ELF-1 (cell line): ENCODE data around the gene GZMH.
"Not testable (repeated sequence)": the region's sequence is repeated elsewhere in the genome, so short reads cannot be mapped to it uniquely, and the experiment has no call there.

Experiments
- DNase-seq: peaks from one replicate; pipeline ENCODE4 v3.0.0-alpha.2; 2016; ENCODE audit warnings: low read depth, low spot score

The GZMH gene

DNA sequence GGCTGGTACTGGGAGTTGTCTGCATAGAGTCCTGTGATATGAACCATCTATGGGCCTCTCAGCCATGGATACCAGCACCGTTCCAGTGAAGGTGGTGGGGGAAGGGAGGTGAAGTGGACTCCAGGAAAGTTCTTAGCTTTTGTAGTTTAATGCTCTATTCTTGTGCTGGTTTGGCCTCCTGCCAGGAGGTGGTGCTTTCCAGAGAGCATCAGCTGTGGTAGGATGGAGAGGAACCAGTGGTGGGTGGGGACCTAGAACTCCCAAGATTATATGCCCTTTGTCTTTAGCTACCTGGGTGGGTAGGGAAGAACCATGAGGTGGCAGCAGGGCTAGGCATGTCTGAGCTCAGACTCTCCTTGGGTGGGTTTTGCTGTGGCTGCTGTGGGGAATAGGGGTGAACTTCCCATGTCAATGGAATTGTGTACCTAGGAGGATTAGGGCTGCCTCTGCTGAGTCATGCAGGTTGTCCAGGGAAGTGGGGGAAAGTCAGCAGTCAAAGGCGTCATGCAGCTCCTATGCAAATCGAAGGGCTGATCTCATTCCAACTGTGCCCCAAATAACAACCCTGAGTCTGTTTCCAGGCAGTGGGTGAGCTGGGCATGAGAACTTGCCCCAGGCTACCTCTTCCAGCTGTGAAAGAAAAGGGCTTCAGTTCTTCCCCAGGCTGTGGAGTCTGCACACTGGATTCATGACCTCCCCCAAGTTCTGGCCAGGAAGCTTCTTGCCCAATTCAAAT is 14.2 kb downstream of the GZMH start:
- peak; percentile 42 for DNase-seq

DNA sequence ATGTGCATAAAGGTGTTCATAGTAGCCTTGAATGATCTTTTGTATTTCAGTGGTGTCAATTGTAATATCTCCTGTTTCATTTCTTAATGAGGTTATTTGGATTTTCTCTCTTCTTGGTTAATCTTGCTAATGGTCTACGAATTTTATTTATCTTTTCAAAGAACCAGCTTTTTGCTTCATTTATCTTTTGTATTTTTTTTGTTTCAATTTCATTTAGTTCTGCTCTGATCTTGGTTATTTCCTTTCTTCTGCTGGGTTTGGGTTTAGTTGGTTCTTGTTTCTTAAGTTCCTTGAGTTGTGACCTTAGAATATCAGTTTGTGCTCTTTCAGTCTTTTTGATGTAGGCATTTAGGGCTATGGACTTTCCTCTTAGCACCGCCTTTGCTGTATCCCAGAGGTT is 18.5 kb downstream of the GZMH start:
- not testable (repeated sequence) for DNase-seq

DNA sequence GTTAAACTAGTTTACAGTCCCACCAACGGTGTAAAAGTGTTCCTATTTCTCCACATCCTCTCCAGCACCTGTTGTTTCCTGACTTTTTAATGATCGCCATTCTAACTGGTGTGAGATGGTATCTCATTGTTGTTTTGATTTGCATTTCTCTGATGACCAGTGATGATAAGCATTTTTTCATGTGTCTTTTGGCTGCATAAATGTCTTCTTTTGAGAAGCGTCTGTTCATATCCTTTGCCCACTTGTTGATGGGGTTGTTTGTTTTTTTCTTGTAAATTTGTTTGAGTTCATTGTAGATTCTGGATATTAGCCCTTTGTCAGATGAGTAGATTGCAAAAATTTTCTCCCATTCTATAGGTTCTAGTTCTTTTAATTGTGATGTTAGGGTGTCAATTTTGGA is 25.1 kb downstream of the GZMH start:
- DNase-seq, result not testable (repeated sequence)

DNA sequence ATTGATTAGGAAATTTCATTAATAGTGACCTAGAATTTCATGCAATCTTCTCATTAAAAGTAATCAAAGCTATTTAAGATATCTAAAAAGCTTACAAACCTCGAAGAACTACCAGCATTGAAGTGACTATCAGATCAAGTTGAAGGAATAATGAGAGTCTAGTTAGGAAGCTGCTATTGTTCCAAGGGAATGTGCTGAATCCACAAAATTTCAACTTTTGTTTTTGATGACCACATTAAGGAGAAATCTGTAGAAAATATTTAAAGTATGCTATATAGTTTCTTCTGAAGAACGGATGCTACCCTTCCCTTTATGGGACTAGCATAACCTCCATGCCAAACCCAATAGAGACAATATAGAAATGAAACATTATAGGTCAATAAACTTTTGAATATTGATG is 30.9 kb downstream of the GZMH start:
- DNase-seq, result no peak

DNA sequence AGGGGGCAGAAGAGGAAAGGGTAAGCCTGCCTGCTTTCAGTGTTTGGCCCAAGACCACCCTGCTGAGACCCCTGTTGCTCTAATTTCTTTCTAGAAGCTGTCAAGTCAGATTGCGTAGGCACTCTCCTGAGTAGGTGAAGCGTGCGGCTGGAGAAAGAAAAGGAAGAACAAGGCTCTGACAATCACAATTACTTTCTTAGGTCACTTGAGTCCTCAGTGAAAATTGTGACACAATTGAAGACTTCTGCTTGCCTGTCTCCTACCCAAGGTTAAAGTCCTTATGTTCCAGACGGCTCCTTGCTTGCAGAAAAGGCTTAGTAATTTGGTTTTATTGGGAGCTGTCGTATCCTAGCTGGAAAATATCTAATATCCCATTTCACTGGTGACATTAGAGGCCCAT is 32.7 kb downstream of the GZMH start:
- no peak for DNase-seq

DNA sequence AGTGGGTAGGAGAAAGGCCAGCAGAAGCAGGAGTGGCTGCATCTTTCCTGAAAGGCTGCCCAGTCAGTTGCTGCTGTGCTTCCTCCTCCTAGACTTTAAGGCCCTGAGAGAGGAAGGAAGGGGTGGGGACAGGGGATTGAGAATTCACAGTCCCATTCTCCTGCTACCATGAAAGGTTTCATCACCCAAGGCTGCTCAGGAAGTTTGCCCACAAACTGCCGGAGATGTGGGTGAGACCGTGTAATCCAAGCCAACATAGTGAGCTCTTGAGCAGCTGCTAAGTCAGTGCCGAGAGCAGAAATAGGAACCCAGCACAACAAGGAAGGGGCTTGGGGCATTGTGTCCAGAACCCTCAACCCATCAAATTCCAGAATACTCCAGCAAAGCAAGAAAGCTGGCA is 33.3 kb downstream of the GZMH start, which contains the start of gene CTSG:
TSS of gene CTSG (minus strand) at position 69 of the 400 bp plus-strand sequence. CDS start at position 42, 27 bp downstream.
- DNase-seq, result no peak

DNA sequence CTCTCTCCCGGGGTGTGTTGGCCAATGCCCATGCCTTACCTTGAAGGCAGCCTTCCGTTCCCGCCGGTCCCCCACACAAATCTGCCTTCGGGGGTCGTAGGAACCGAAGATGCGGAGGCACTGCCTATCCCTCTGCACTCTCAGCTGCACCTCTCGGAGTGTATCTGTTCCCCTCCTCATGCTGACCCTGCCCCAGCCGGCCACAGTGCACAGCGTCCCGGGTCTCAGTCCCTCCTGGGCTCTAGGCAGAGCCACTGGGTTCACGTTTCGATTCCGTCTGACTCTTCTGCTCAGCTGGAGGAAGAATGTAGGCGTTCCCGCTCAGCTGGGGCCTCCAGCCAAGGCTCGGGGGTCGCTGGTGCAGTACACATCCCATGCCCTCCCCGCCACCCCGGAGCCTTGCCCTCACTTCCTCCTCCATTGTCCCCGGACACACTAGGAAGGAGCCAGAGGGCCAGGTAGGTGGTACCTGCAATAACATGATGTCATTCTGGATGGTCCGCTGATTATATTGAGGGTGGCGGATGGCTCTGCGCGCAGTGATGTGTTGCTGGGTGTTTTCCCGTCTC is 35.2 kb downstream of the GZMH start:
- no peak for DNase-seq

DNA sequence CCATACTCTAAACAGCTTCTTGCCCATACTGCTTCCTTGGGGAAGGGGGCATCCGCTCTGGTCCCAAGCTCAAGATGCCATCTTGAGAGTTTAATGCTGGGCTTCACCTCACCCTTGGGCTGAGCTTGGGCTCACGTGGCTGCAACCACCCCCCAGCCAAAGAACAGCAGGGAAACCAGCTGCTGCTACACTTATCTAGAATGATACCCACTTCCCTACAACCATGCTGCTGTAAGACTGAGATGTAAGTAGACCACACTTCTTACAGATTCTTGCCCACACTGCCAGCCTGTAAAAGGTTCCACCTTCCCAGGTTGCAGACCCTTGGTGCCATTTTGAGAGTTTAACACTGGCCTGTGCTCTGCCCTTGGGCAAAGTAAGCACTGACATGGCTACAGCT is 43.2 kb downstream of the GZMH start:
- DNase-seq, result no peak

DNA sequence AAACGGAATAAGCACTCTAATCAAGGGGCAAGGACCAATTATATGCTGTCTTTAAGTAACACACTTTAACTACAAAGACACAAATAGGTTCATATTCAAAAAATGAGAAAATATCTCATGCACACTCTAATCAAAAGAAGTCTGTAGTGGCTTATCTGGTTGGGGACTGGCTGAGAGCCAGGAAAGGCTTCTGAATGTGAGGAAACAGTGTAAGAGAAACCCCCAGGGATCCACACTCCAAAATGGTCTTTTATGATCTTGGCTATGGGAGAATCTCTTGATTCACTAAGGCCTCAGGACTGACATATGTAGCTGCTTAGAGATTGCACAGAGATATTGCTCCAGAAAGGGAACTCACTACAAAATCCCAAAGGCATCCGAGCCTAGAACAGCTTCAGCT is 43.7 kb downstream of the GZMH start:
- DNase-seq, result no peak

DNA sequence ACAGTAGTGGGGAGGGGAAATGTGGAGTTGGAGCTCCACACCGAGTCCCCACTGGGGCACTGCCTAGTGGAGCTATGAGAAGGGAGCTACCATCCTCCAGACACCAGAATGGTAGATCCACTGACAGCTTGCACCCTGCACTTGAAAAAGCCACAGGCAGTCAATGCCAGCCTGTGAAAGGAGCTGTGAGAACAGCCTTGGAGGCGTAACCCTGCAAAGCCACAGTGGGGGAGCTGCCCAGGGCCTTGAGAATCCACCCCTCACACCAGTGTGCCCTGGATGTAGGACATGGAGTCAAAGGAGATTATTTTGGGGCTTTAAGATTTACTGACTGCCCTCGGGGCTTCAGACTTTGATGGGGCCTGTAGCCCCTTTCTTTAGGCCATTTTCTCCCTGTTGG is 46.0 kb downstream of the GZMH start:
- DNase-seq, result no peak

DNA sequence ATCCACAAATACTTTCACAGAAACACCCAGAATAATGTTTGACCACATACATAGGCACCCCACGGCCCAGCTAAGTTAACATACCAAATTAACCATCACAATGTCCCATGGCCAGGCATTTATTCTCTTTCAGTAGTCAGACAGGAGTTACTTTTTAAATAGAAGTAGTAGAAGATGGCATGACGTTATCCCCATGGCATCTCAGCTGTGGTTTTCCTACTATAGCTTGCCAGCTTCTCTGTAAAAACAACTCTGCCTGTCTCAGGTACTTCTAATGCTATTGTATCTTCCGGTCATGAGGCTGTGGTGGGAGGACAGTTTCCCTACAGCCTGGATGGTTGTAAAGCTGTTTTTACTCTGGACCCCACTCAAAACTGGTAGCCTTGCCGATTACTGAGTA is 52.7 kb downstream of the GZMH start:
- no peak for DNase-seq
